Progenitor cell of endocrine pancreas (in vitro differentiated cells): ENCODE data around the gene LY6G6D. TPM values are rescaled to one million over a fixed set of nuclear protein-coding genes. Genes with fewer than 3 reads are reported as not detected.
A peak's percentile ranks its signal among the peaks of the same experiment; 100 is the strongest.

Source experiments
- DNase-seq: peaks from one replicate; pipeline ENCODE4 v3.0.0; 2021; ENCODE audit warnings: low spot score; ENCODE audit not compliant: unreplicated experiment
- H3K27ac Mint-ChIP-seq: 2 replicates; pipeline ENCODE4 v1.8.0; 2021; ENCODE audit warnings: mild to moderate bottlenecking, moderate library complexity, mixed read lengths
- H3K27me3 Mint-ChIP-seq: 2 replicates; pipeline ENCODE4 v1.8.0; 2021; ENCODE audit warnings: mixed read lengths
- H3K36me3 Mint-ChIP-seq: 2 replicates; pipeline ENCODE4 v1.8.0; 2022; ENCODE audit warnings: mixed read lengths; ENCODE audit not compliant: insufficient read depth
- H3K4me1 Mint-ChIP-seq: 2 replicates; pipeline ENCODE4 v1.8.0; 2021; ENCODE audit warnings: low read depth, mixed read lengths
- H3K4me3 Mint-ChIP-seq: 2 replicates; pipeline ENCODE4 v1.8.0; 2021; ENCODE audit warnings: low read depth, mild to moderate bottlenecking, moderate library complexity, mixed read lengths
- H3K9me3 Mint-ChIP-seq: 2 replicates; pipeline ENCODE4 v1.8.0; 2021; ENCODE audit warnings: low read depth, mixed read lengths
- total RNA-seq: library from RNA; stranded (reverse); gene quantifications from 2 replicates; pipeline ENCODE4 v1.2.1, GENCODE V29; 2021
- TF ChIP-seq, protein P1 (sequence below): fragments of 200-600 bp; sonication (generic); IDR thresholded peaks from one replicate; pipeline ENCODE4 v1.5.0; 2021; ENCODE audit warnings: antibody characterized with exemption, mild to moderate bottlenecking; ENCODE audit not compliant: unreplicated experiment

LY6G6D gene
- total RNA-seq, 1 donor from 2014 or later = not detected

- no peaks in the 10 kb centered on the region for H3K9me3 Mint-ChIP-seq
- H3K4me1 Mint-ChIP-seq = peaks cover 30% of the 10 kb centered on the region
- TF ChIP-seq, protein P1, sequence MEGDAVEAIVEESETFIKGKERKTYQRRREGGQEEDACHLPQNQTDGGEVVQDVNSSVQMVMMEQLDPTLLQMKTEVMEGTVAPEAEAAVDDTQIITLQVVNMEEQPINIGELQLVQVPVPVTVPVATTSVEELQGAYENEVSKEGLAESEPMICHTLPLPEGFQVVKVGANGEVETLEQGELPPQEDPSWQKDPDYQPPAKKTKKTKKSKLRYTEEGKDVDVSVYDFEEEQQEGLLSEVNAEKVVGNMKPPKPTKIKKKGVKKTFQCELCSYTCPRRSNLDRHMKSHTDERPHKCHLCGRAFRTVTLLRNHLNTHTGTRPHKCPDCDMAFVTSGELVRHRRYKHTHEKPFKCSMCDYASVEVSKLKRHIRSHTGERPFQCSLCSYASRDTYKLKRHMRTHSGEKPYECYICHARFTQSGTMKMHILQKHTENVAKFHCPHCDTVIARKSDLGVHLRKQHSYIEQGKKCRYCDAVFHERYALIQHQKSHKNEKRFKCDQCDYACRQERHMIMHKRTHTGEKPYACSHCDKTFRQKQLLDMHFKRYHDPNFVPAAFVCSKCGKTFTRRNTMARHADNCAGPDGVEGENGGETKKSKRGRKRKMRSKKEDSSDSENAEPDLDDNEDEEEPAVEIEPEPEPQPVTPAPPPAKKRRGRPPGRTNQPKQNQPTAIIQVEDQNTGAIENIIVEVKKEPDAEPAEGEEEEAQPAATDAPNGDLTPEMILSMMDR = peak; percentile 57
- H3K27me3 Mint-ChIP-seq = peaks cover 5% of the 10 kb centered on the region
- H3K4me3 Mint-ChIP-seq = no peak overlapping the region
- DNase-seq = peak; percentile 34
- H3K27ac Mint-ChIP-seq = no peak overlapping the region
- H3K36me3 Mint-ChIP-seq = no peaks in the 10 kb centered on the region
These were observed 2.5 kb downstream of the LY6G6D start for GRCh38 chr6:31717499-31718222.

- H3K4me3 Mint-ChIP-seq = no peak overlapping the region
- DNase-seq = no peak
- H3K4me1 Mint-ChIP-seq = peaks cover 26% of the 10 kb centered on the region
- no peaks in the 10 kb centered on the region for H3K9me3 Mint-ChIP-seq
- no peaks in the 10 kb centered on the region for H3K36me3 Mint-ChIP-seq
- H3K27ac Mint-ChIP-seq = peak overlapping the region; percentile 65
- peaks cover under 1% of the 10 kb centered on the region for H3K27me3 Mint-ChIP-seq
- TF ChIP-seq, protein P1 = no peak
These were observed 3.1 kb downstream of the LY6G6D start for GRCh38 chr6:31718265-31718664.

DNA sequence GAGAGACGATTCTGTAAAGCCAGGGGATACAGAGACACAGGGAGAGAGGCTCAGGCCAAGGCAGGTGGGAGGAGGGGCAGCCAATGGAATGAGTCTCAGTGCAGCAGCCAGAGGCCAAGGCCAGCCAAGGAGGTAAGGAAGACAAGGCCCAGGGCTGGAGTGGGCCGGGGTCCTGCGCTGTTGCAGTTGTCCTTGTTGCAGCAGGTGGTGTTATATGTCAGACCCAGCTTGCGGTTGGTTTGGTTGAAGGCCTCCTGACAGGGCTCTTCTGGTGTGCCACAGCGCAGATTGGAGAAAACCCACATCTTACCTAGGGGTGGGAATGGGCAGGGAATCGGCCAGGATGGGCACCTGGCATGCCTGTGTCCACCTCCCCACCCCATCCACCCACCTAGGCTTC lies 3.9 kb downstream of the LY6G6D start:
- peaks cover 22% of the 10 kb centered on the region for H3K4me1 Mint-ChIP-seq
- no peaks in the 10 kb centered on the region for H3K9me3 Mint-ChIP-seq
- DNase-seq = no peak
- no peaks in the 10 kb centered on the region for H3K27me3 Mint-ChIP-seq
- H3K27ac Mint-ChIP-seq = peak overlapping the region; percentile 65
- peaks cover under 1% of the 10 kb centered on the region for H3K36me3 Mint-ChIP-seq
- TF ChIP-seq, protein P1 = no peak
- no peak overlapping the region for H3K4me3 Mint-ChIP-seq

DNA sequence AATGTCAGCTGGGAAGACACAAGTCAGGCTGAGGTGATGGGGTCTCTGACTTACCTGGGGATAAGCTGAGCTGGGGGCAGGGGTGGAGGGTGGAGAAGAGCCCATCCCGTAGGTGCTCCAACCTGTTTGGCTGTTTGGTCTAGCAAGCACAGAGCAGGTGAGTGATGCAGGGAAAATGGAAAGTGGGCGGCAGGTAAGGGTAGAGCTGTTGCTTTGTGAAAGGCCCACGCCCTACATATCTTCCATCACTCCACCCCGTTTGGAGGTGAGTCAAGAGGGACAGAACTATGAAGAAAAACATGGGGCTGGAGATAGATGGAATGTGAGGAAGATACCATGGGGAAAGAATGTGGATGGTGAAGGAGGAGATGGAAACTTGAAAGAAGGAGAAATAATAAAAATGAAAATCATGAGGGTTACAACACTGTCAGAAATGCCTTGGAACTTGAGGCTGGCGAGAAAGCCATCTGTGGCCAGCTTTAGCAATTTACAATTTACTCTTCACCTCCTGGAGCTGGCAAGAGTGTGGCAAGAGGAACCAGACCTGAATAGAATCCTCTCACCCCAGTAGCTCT lies 5.1 kb downstream of the LY6G6D start:
- TF ChIP-seq, protein P1 = no peak
- H3K27me3 Mint-ChIP-seq = no peaks in the 10 kb centered on the region
- H3K27ac Mint-ChIP-seq = no peak overlapping the region
- no peaks in the 10 kb centered on the region for H3K9me3 Mint-ChIP-seq
- H3K4me1 Mint-ChIP-seq = peaks cover 17% of the 10 kb centered on the region
- H3K36me3 Mint-ChIP-seq = peaks cover 7% of the 10 kb centered on the region
- no peak overlapping the region for H3K4me3 Mint-ChIP-seq
- DNase-seq = no peak

DNA sequence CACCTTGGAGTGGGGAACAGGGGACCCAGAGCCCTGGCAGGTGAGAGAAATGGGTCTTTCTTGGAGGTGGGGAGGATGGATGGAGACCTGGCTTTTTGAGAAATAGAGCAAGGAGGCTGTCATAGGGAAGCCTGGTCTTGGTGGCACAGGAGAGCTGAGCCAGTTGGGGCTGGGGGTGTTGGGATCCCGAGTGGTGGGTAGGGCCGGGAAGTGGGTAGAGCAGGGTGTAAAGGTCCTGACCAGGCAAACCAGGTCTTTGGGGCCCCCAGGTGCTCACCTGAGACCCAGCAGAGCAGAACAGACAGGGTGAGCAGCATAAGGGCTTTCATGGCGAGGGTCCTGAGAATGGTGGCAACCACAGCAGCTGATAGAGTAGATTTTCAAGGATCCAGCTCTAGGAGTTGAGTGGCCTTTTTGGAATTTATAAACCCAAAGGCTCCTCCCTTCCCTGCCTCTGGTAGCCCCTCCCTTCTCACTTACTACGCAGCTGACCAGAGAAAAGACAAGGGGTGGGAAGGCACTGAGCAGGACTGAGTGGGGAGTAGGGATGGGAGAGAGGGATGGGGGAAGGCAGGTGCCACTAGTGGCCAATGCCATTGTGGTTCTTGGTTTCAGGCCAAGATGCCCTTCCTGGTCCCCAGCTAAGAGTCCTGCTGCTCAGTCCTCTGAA lies 6.3 kb downstream of the LY6G6D start, which contains the start of gene LY6G6C:
Gene LY6G6C, minus strand, starts transcription at position 396 of the 670 bp plus-strand sequence. Its CDS starts 67 bp downstream, at position 329.
- DNase-seq = no peak
- TF ChIP-seq, protein P1 = no peak
- no peak within 1 kb of the TSS for H3K4me3 Mint-ChIP-seq
- H3K27ac Mint-ChIP-seq = no peak within 1 kb of the TSS
- H3K4me1 Mint-ChIP-seq = peaks cover 17% of the 10 kb centered on the region
- H3K27me3 Mint-ChIP-seq = no peaks in the 10 kb centered on the region
- H3K36me3 Mint-ChIP-seq = peaks cover 15% of the 10 kb centered on the region
- H3K9me3 Mint-ChIP-seq = no peaks in the 10 kb centered on the region
